K562 (cell line): ENCODE results near the gene FFAR1. TPM values are rescaled to one million over a fixed set of nuclear protein-coding genes. Genes with fewer than 3 reads are reported as not detected.

Experiments
- ARID2 ChIP-seq: fragments of 450-650 bp; IDR thresholded peaks from 2 replicates; pipeline ENCODE4 v1.6.1; 2017; ENCODE audit warnings: antibody characterized with exemption, mild to moderate bottlenecking
- CBX3 ChIP-seq, 2 experiments: IDR thresholded peaks; 1 replicate in 1 of 2; 2 replicates in 1 of 2; pipeline ENCODE4 v1.6.1; 2012; ENCODE audit warnings: inconsistent platforms in 2 of 2, low read length in 2 of 2, borderline replicate concordance in 1 of 2, control low read depth in 1 of 2
- SMARCC2 ChIP-seq: fragments of 450-650 bp; IDR thresholded peaks from 2 replicates; pipeline ENCODE4 v1.6.1; 2017; ENCODE audit warnings: antibody characterized with exemption, moderate library complexity, mild to moderate bottlenecking, low read depth
- ZKSCAN8 ChIP-seq: fragments of 200-800 bp; sonication (Bioruptor generic); IDR thresholded peaks from 2 replicates; pipeline ENCODE4 v1.6.1; 2016; ENCODE audit warnings: missing genetic modification characterization, missing compliant biosample characterization
- polyA plus RNA-seq, 8 experiments: library from polyadenylated mRNA; depleted of rRNA in 4 of 8; stranded (reverse) in 5 of 8; unstranded in 3 of 8; fragments of >200 nt; fragmentation: Nextera tagmentation in 2 of 8; fragmentation: Illumina TruSeq in 1 of 8; extraction: Ambion mirVana in 2 of 8; extraction: Trizol in 1 of 8; gene quantifications; 2 replicates each; pipeline versions ENCODE4 v1.2.1 to v1.2.3, GENCODE V29; 2011 to 2014; ENCODE audit warnings: inconsistent platforms in 1 of 8, missing spikeins in 1 of 8
- total RNA-seq, 7 experiments: library from RNA; depleted of rRNA in 6 of 7; stranded (reverse); fragments of >200 nt in 6 of 7; fragmentation: Illumina TruSeq in 2 of 7; extraction: Trizol in 2 of 7; gene quantifications; 2 replicates each; pipeline versions ENCODE4 v1.2.1 to v1.2.3, GENCODE V29; 2011 to 2021; ENCODE audit warnings: low replicate concordance in 1 of 7
- TF ChIP-seq, protein P1 (sequence below): fragments of 450-650 bp; IDR thresholded peaks from 2 replicates; pipeline ENCODE4 v1.6.1; 2014; ENCODE audit warnings: low read depth, mild to moderate bottlenecking, moderate library complexity, borderline replicate concordance
- TF ChIP-seq, protein P2 (sequence below): fragments of 200-600 bp; sonication (generic); IDR thresholded peaks from one replicate; pipeline ENCODE4 v1.6.1; 2012; ENCODE audit warnings: mild to moderate bottlenecking, low read depth, low read length, inconsistent platforms

The FFAR1 gene
- total and polyA plus RNA-seq, 9 of the 15 experiments (the other 6 are each of a cell fraction or from before 2014, with no cell fraction given): not detected

- no peak; the same call in 1 of the 2 replicates for TF ChIP-seq ZKSCAN8
- TF ChIP-seq CBX3 (IDR thresholded peaks at IDR 0.05; ENCODE audit: borderline replicate concordance in 1 of 2, low read length in 2 of 2): peak in 1 of 2 experiments; percentile 65; a peak in 1 of 3 replicates
- TF ChIP-seq, protein P1, sequence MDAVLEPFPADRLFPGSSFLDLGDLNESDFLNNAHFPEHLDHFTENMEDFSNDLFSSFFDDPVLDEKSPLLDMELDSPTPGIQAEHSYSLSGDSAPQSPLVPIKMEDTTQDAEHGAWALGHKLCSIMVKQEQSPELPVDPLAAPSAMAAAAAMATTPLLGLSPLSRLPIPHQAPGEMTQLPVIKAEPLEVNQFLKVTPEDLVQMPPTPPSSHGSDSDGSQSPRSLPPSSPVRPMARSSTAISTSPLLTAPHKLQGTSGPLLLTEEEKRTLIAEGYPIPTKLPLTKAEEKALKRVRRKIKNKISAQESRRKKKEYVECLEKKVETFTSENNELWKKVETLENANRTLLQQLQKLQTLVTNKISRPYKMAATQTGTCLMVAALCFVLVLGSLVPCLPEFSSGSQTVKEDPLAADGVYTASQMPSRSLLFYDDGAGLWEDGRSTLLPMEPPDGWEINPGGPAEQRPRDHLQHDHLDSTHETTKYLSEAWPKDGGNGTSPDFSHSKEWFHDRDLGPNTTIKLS: peak; percentile 97
- TF ChIP-seq SMARCC2: peak; percentile 91
- TF ChIP-seq ARID2: no peak
- TF ChIP-seq, protein P2, sequence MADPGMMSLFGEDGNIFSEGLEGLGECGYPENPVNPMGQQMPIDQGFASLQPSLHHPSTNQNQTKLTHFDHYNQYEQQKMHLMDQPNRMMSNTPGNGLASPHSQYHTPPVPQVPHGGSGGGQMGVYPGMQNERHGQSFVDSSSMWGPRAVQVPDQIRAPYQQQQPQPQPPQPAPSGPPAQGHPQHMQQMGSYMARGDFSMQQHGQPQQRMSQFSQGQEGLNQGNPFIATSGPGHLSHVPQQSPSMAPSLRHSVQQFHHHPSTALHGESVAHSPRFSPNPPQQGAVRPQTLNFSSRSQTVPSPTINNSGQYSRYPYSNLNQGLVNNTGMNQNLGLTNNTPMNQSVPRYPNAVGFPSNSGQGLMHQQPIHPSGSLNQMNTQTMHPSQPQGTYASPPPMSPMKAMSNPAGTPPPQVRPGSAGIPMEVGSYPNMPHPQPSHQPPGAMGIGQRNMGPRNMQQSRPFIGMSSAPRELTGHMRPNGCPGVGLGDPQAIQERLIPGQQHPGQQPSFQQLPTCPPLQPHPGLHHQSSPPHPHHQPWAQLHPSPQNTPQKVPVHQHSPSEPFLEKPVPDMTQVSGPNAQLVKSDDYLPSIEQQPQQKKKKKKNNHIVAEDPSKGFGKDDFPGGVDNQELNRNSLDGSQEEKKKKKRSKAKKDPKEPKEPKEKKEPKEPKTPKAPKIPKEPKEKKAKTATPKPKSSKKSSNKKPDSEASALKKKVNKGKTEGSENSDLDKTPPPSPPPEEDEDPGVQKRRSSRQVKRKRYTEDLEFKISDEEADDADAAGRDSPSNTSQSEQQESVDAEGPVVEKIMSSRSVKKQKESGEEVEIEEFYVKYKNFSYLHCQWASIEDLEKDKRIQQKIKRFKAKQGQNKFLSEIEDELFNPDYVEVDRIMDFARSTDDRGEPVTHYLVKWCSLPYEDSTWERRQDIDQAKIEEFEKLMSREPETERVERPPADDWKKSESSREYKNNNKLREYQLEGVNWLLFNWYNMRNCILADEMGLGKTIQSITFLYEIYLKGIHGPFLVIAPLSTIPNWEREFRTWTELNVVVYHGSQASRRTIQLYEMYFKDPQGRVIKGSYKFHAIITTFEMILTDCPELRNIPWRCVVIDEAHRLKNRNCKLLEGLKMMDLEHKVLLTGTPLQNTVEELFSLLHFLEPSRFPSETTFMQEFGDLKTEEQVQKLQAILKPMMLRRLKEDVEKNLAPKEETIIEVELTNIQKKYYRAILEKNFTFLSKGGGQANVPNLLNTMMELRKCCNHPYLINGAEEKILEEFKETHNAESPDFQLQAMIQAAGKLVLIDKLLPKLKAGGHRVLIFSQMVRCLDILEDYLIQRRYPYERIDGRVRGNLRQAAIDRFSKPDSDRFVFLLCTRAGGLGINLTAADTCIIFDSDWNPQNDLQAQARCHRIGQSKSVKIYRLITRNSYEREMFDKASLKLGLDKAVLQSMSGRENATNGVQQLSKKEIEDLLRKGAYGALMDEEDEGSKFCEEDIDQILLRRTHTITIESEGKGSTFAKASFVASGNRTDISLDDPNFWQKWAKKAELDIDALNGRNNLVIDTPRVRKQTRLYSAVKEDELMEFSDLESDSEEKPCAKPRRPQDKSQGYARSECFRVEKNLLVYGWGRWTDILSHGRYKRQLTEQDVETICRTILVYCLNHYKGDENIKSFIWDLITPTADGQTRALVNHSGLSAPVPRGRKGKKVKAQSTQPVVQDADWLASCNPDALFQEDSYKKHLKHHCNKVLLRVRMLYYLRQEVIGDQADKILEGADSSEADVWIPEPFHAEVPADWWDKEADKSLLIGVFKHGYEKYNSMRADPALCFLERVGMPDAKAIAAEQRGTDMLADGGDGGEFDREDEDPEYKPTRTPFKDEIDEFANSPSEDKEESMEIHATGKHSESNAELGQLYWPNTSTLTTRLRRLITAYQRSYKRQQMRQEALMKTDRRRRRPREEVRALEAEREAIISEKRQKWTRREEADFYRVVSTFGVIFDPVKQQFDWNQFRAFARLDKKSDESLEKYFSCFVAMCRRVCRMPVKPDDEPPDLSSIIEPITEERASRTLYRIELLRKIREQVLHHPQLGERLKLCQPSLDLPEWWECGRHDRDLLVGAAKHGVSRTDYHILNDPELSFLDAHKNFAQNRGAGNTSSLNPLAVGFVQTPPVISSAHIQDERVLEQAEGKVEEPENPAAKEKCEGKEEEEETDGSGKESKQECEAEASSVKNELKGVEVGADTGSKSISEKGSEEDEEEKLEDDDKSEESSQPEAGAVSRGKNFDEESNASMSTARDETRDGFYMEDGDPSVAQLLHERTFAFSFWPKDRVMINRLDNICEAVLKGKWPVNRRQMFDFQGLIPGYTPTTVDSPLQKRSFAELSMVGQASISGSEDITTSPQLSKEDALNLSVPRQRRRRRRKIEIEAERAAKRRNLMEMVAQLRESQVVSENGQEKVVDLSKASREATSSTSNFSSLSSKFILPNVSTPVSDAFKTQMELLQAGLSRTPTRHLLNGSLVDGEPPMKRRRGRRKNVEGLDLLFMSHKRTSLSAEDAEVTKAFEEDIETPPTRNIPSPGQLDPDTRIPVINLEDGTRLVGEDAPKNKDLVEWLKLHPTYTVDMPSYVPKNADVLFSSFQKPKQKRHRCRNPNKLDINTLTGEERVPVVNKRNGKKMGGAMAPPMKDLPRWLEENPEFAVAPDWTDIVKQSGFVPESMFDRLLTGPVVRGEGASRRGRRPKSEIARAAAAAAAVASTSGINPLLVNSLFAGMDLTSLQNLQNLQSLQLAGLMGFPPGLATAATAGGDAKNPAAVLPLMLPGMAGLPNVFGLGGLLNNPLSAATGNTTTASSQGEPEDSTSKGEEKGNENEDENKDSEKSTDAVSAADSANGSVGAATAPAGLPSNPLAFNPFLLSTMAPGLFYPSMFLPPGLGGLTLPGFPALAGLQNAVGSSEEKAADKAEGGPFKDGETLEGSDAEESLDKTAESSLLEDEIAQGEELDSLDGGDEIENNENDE: no peak
Observed at GRCh38 chr19:35380450-35381124, 32.9 kb downstream of the FFAR1 start (continued).
